HG02642 (cell line): ENCODE results near the gene POU2F2.

ENCODE experiments used
- ATAC-seq: cut with Tn5 transposase; IDR thresholded peaks from one replicate; pipeline ENCODE4 v1.9.1; 2021; ENCODE audit warnings: mild to moderate bottlenecking; ENCODE audit not compliant: unreplicated experiment, poor library complexity

Gene POU2F2

DNA sequence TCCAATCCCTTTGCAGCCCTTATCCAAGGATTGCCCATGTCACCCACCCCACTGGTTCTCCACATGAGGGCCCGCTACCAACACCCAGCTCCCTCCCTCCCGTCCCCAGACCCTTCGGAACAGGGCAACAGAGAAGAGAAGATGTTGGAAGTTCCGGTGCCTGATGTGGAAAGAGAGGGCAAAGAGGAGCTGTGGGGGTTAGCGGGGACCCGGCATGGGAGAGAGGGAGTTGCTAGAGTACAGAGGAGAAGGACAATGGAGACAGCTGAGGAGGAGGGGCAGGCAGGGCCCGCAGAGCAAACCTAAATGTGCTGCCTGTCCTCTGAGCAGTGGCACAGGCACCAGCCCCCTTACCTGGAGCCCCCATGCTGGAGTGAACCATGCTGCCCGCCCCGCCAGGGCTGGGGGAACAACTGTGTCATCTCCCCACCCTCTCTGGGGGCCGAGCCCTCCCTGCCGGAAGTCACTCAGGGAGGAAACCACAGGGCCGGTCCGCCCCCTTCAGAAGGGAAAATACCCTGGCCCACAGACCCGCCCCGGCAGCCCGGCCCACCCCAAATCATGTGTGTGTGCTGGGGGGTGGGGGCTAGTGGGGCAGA, at the start of gene POU2F2:
Gene POU2F2, minus strand, starts transcription at position 417 of the 599 bp plus-strand sequence. Its CDS starts 35 bp downstream, at position 382.
- peak; percentile 40 for ATAC-seq

GRCh38 chr19:42178791-42179674, 46.8 kb upstream of the POU2F2 start:
- no peak for ATAC-seq

DNA sequence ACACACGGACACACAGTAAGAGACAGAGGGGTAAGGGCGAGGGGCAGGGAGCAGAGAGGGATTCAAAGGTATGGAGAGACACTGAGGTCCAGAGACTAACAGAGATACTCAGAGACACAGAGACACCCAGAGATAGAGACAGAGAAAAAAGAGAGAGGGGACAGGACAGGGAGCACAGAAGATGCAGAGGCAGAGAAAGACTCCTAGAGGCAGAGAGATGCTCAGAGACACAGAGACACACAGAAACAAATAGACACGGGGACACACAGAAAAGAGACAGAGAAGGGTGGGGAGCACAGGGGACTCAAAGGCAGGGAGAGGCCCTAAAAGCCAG, 45.4 kb upstream of the POU2F2 start:
- no peak for ATAC-seq

- peak; percentile 68 for ATAC-seq
Observed at GRCh38 chr19:42176990-42177685, 44.9 kb upstream of the POU2F2 start.

- peak; percentile 17 for ATAC-seq
Observed at GRCh38 chr19:42176649-42176989, 44.4 kb upstream of the POU2F2 start.

GRCh38 chr19:42175952-42176648, 43.9 kb upstream of the POU2F2 start:
- no peak for ATAC-seq

DNA sequence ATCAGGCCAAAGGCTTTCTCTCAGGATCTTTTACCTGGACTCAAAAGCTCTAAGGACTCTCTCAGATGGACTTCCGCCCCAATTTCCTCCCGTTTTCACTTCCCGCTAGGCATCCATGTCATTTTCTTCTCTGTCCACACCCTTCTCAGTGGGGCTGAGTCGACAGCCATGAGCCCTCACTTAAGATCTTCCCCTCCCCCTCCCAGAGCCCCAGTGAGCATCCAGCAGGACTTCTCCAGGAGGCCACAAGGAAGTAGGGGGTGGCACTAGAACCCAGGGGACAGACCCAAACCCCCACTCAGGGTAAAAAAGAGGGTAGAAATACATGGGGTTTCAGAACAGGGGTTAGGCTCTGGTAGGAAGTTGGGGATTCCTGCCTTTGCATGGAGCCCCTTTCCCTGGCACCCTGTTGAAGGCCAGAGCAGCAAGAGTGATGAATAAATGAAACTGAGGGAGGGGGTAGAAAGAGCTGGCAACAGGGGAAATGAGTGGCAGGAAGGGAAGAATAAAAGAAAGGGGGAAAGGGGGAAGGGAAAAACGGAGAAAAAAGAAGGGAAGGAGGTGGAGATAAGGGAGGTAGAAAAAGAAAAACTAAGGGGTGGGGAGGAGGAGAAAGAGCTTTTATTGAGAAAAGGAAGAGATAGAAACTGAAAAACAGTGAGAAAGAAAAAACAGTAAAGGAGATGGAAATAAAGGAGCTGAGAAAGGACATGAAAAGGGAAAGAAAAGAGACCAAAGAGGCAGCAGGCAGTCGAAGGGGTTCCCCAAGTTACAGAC, 42.9 kb upstream of the POU2F2 start:
- ATAC-seq, result no peak

GRCh38 chr19:42174188-42174587, 41.9 kb upstream of the POU2F2 start:
- no peak for ATAC-seq

GRCh38 chr19:42173695-42174094, 41.4 kb upstream of the POU2F2 start:
- no peak for ATAC-seq

- ATAC-seq, result no peak
Observed at GRCh38 chr19:42172261-42172660, 40.0 kb upstream of the POU2F2 start.

GRCh38 chr19:42170715-42171114, 38.5 kb upstream of the POU2F2 start:
- ATAC-seq, result no peak

DNA sequence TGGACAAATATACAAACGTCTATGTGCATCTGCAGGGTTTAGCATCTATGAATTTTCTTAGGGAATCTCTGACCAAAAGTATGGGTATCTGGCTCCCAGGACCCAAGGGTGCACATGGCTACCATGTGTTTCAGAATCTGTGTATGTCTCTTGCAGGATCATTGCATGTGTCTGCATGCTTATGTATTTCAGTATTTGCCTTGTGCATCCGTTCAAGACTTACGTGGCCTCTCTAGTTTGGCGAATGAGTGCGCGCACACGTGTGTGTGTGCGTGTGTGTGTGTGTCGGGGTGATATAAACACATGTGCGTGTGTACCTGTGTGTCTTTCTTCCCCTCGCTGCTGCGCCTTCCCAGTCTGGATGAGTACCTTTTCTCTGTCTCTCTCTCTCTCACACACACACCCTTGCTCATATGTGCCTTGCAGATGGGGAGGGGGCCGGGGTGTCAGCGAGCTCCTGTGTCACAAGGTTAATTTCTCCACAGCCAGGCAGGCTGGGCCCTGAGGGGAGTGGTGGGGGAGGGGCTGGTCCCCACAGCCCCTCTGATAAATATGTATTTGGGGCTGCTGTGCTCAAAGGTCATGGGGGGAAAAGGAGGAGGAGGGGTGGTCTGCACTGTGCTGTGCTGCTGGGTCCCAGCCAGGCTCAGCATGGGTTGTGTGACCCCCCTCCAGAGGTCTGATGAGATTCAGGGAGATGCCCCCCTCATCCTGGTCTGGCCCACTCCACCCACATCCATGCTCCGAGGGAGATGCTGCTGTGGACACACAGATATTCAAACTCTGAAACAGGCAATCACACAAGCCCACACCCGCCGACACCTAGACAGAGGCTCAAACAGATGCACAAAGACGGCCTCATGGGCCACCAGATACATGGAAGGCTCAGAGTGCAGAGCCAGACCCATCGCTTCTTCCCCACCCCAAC, 37.5 kb upstream of the POU2F2 start:
- ATAC-seq, result no peak

DNA sequence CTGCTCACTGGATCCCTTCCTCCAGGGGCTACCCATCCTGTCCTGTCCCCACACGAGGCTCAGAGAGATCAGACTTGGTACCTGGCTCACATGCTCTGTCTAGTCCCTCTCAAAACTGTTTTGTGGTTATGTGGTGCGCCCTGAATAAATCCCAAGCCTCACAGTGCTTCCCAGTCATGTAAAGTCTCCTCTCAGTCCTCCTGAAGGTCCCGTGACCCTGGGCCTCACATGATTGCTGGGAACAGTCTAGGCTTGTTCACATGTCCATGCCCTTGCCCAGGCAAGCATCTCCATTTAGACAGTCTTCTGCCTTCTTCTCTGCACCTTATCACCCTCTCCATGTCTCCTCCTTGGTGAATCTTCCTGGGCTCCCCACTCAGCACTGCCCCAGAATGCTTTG, 36.0 kb upstream of the POU2F2 start:
- no peak for ATAC-seq

- ATAC-seq, result no peak
Observed at GRCh38 chr19:42166316-42166715, 34.1 kb upstream of the POU2F2 start.

DNA sequence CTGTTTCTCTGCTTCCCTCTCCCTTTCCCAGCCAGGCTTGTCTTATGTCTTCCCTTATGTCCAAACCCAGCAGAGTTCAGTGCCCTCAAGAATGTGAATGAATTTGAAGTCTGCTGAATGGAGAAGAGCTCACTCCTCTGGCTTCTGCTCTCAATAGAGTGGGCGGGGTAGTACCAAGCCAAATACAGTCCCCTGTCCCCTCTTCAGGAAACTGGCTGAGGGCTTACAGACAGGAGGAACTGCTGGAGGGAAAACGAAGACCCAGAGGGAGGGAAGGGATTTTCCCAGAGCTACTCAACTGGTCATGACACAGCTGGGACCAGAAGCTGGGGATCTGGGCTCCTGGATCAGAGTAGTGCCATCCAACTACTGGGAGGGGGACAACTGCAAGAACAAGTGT, 32.9 kb upstream of the POU2F2 start:
- no peak for ATAC-seq

DNA sequence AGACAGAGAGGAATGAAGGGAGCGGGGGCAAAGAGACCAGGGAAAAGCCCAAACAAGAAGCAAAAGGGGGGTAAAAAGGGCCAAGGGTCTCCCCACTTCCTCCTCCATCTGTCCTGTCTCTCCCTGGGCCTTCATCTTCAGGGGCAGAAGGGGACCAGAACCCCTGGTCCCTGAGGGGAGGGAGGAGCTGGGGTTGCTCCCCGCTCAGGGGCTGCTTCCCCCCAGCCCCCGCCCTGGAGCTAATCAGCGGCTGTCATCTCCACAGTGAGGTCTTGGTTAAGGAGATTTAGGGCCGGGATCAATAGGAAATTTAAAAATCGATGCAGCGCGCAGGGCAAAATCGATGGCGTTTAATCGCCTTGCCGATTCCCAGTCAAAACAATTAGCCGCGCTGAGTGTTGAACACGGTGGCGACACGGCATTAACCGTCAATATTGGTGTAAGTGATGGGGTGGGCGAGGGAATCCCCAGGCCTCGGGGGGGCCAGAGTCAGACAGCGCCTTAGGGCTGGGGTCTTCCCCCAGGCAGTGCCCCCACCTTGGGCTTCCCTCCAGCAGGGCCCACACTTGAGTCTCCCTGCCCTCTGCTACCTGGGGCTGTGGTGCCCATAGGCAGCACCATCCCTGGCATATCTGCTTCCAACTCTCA, 29.5 kb upstream of the POU2F2 start:
- no peak for ATAC-seq

DNA sequence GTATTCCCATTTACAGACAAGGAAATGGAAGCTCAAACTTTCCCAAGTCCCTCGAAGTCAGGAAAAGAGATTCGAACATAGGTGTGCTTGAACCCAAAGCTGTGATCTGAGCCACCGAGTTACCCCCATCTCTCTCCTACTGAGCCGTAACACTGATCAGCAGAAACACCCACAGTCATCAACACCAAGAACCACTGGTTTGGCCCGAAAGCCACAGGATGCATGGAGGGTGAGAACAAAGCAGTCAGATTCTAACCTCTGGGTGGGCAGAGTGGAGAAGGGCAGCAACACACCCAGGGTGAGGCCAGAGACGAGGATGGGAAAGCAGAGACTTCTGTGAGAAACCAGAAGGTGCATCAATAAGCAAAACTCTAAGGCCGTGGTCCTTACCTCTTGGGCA, 27.7 kb upstream of the POU2F2 start:
- ATAC-seq, result no peak

DNA sequence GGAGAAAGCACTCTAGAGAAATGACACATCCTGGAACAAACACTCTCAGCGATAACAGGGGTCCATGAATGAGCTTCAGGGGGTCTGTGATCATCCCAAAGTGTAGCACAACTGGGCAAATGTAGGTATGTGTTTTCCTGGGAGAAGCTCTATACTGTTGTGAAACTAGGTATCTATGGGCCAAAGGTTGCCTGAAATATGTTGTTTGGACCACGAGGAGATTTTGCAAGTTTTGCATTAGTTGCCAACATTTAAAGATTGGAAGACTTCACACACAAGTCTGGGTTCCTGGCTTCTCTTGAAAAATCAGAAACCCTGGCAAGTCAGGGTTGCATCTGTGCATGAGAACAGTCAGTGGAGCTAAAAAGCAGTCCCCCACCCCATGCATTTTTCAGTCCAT, 26.7 kb upstream of the POU2F2 start:
- no peak for ATAC-seq

- ATAC-seq, result no peak
Observed at GRCh38 chr19:42156571-42156970, 24.3 kb upstream of the POU2F2 start.
